Ishikawa (cell line): Measurements from ENCODE around the gene ZC3H11A.

ENCODE experiments used
- CEBPB ChIP-seq: IDR thresholded peaks from 2 replicates; pipeline ENCODE4 v1.6.1; 2012
- CREB1 ChIP-seq: IDR thresholded peaks from 2 replicates; pipeline ENCODE4 v1.6.1; 2012; ENCODE audit warnings: low read depth
- EGR1 ChIP-seq: IDR thresholded peaks from 2 replicates; pipeline ENCODE4 v1.6.1; 2012
- EP300 ChIP-seq: IDR thresholded peaks from 2 replicates; pipeline ENCODE4 v1.6.1; 2012; ENCODE audit warnings: borderline replicate concordance
- FOXM1 ChIP-seq: IDR thresholded peaks from 2 replicates; pipeline ENCODE4 v1.6.1; 2012; ENCODE audit warnings: low read depth, borderline replicate concordance
- NFIC ChIP-seq: IDR thresholded peaks from 2 replicates; pipeline ENCODE4 v1.6.1; 2012
- RAD21 ChIP-seq: IDR thresholded peaks from 2 replicates; pipeline ENCODE4 v1.6.1; 2012; ENCODE audit warnings: low read depth
- TAF1 ChIP-seq: IDR thresholded peaks from 2 replicates; pipeline ENCODE4 v1.6.1; 2012; ENCODE audit warnings: low read depth, mild to moderate bottlenecking
- TCF12 ChIP-seq: IDR thresholded peaks from 2 replicates; pipeline ENCODE4 v1.6.1; 2012; ENCODE audit warnings: low read depth
- TEAD4 ChIP-seq: IDR thresholded peaks from 2 replicates; pipeline ENCODE4 v1.6.1; 2012
- USF1 ChIP-seq: IDR thresholded peaks from 2 replicates; pipeline ENCODE4 v1.6.1; 2012
- YY1 ChIP-seq: IDR thresholded peaks from 2 replicates; pipeline ENCODE4 v1.6.1; 2012; ENCODE audit warnings: low read depth
- ZBTB7A ChIP-seq: IDR thresholded peaks from 2 replicates; pipeline ENCODE4 v1.6.1; 2012; ENCODE audit warnings: low read depth
- TF ChIP-seq, protein P1 (sequence below): IDR thresholded peaks from 2 replicates; pipeline ENCODE4 v1.6.1; 2012
- TF ChIP-seq, protein P2 (sequence below): IDR thresholded peaks from 2 replicates; pipeline ENCODE4 v1.6.1; 2012; ENCODE audit warnings: low read depth, mild to moderate bottlenecking

ZC3H11A gene

DNA sequence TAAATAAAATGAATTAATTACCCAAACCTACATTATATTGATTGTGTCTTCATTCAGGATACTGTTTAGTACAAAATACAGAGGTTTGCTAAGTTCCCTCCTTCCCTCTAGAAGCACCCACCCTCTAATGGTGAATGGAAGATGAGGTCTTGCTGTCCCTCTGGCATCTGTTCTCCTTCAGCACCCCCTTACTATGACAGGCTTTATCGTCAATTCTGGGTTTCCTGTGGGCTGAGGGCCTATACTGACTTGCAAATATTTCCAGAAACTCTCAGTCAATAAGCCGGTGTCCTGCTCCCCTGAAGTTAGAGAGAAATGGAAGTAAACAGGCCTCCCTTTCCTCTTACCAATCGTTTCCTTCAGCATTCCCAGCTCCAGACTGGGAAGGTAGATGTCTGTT is 17.3 kb upstream of the ZC3H11A start:
- TF ChIP-seq, protein P1, sequence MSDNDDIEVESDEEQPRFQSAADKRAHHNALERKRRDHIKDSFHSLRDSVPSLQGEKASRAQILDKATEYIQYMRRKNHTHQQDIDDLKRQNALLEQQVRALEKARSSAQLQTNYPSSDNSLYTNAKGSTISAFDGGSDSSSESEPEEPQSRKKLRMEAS, result no peak
- TF ChIP-seq EGR1 (no peak), CEBPB (no peak), EP300 (no peak), ZBTB7A (no peak), USF1 (no peak), RAD21 (no peak), NFIC (no peak), CREB1 (no peak), YY1 (no peak), TEAD4 (no peak), TAF1 (no peak), FOXM1 (no peak), TCF12 (no peak)
- TF ChIP-seq, protein P2, sequence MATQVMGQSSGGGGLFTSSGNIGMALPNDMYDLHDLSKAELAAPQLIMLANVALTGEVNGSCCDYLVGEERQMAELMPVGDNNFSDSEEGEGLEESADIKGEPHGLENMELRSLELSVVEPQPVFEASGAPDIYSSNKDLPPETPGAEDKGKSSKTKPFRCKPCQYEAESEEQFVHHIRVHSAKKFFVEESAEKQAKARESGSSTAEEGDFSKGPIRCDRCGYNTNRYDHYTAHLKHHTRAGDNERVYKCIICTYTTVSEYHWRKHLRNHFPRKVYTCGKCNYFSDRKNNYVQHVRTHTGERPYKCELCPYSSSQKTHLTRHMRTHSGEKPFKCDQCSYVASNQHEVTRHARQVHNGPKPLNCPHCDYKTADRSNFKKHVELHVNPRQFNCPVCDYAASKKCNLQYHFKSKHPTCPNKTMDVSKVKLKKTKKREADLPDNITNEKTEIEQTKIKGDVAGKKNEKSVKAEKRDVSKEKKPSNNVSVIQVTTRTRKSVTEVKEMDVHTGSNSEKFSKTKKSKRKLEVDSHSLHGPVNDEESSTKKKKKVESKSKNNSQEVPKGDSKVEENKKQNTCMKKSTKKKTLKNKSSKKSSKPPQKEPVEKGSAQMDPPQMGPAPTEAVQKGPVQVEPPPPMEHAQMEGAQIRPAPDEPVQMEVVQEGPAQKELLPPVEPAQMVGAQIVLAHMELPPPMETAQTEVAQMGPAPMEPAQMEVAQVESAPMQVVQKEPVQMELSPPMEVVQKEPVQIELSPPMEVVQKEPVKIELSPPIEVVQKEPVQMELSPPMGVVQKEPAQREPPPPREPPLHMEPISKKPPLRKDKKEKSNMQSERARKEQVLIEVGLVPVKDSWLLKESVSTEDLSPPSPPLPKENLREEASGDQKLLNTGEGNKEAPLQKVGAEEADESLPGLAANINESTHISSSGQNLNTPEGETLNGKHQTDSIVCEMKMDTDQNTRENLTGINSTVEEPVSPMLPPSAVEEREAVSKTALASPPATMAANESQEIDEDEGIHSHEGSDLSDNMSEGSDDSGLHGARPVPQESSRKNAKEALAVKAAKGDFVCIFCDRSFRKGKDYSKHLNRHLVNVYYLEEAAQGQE, result no peak

DNA sequence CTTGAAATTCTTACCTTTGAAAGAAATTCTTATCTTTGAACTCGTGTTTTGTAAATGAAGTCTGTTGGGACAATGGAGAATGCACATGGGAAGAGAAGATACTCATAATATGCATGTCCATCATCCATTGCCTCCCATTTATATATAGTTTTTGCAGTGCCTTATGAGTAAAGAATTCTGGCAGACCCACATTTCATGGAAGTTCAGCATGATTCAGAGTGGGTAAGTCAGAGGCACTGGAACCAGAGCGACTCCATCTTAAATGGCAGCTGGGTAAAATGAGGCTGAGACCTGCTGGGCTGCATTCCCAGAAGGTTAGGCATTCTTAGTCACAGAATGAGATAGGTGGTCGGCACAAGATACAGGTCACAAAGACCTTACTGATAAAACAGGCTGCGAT is 16.6 kb upstream of the ZC3H11A start:
- TF ChIP-seq USF1, result no peak

- TF ChIP-seq RAD21 (no peak), ZBTB7A (no peak), EP300 (no peak), CREB1 (no peak), TCF12 (no peak), FOXM1 (no peak), EGR1 (no peak), NFIC (no peak), TAF1 (no peak), YY1 (no peak), TEAD4 (no peak), USF1 (no peak)
- TF ChIP-seq, protein P2, result no peak
- TF ChIP-seq, protein P1, result no peak
These were observed 13.5 kb upstream of the ZC3H11A start for GRCh38 chr1:203781962-203782361.

DNA sequence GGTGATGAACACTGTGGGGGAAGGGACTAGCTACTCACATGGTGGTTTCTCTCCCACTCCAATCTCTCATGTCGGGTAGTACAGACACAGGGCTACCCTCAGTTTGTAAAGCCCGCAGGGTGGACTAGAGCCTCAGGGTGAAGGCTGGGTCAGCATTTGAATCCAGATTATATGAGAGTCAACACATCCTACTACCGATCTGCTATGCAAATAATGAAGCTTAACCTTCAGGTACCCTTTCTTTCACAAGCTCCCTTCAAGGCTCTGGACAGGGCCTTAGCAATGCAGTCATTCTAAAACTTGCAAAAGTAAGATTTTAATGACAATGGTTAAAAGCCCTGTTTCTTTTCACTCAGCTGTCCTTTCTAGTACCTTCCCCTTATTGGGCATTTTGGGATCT is 5.5 kb upstream of the ZC3H11A start:
- TF ChIP-seq EGR1 (no peak), TEAD4 (no peak), ZBTB7A (no peak), TCF12 (no peak), CREB1 (no peak), EP300 (no peak), RAD21 (no peak), FOXM1 (no peak), NFIC (no peak), CEBPB (no peak), YY1 (no peak), USF1 (no peak), TAF1 (no peak)
- TF ChIP-seq, protein P2, result no peak
- TF ChIP-seq, protein P1, result no peak
